Suprapubic skin (tissue), 4 donors: ENCODE results near the gene ZNF24. TPM values are rescaled to one million over a fixed set of nuclear protein-coding genes. Genes with fewer than 3 reads are reported as not detected.

Source experiments
- DNase-seq, 2 donors: peaks; one replicate each; pipeline ENCODE4 v3.0.0-alpha.2; 2019; ENCODE audit warnings: low spot score in 2 of 2
- H3K27ac ChIP-seq: fragments of 200-600 bp; sonication (generic); one replicate; pipeline ENCODE4 v1.5.1; 2019
- H3K27me3 ChIP-seq: fragments of 200-600 bp; sonication (generic); one replicate; pipeline ENCODE4 v1.5.1; 2019
- H3K36me3 ChIP-seq: fragments of 200-600 bp; sonication (generic); one replicate; pipeline ENCODE4 v1.5.1; 2019
- H3K4me1 ChIP-seq: fragments of 200-600 bp; sonication (generic); one replicate; pipeline ENCODE4 v1.5.1; 2019
- H3K4me3 ChIP-seq: fragments of 200-600 bp; sonication (generic); one replicate; pipeline ENCODE4 v1.5.1; 2019; ENCODE audit warnings: mild to moderate bottlenecking
- H3K9me3 ChIP-seq: fragments of 200-600 bp; sonication (generic); one replicate; pipeline ENCODE4 v1.5.1; 2019
- CTCF ChIP-seq, 2 donors: fragments of 200-600 bp in 1 of 2; fragments of 450-650 bp in 1 of 2; sonication (generic) in 1 of 2; IDR thresholded peaks; one replicate each; pipeline ENCODE4 v1.5.1; 2016 to 2019; ENCODE audit warnings: antibody characterized with exemption in 2 of 2, mild to moderate bottlenecking in 1 of 2, moderate library complexity in 1 of 2
- EP300 ChIP-seq: sonication (generic); formaldehyde crosslinking; IDR thresholded peaks from one replicate; pipeline ENCODE4 v1.6.1; 2017; ENCODE audit warnings: antibody characterized with exemption
- POLR2A ChIP-seq, 2 donors: fragments of 450-650 bp; IDR thresholded peaks; one replicate each; pipeline ENCODE4 v1.6.1; 2017; ENCODE audit warnings: antibody characterized with exemption in 2 of 2, mild to moderate bottlenecking in 2 of 2, moderate library complexity in 2 of 2
- POLR2AphosphoS5 ChIP-seq, 3 donors: sonication (generic); formaldehyde crosslinking; IDR thresholded peaks; one replicate each; pipeline ENCODE4 v1.6.1; 2017; ENCODE audit warnings: antibody characterized with exemption in 3 of 3
- WGBS: methylation state at CpG from one replicate; pipeline ENCODE4 v1.1.5; 2018; 5-methylcytosine and 5-hydroxymethylcytosine counted together
- total RNA-seq, 4 donors: library from RNA; depleted of rRNA; stranded (reverse); fragments of >200 nt; gene quantifications; one replicate each; pipeline ENCODE4 v1.1.0, GENCODE V29; 2016

ZNF24 gene
- 10 to 100 TPM; 28.9 to 46.4 (median 37.4) TPM for total RNA-seq

- TF ChIP-seq EP300 (no peak), POLR2AphosphoS5 (IDR thresholded peaks at IDR 0.05) (peak; percentile 75 to 95 (median 79)), POLR2A (IDR thresholded peaks at IDR 0.05) (peak; percentile 74 to 83), CTCF (IDR thresholded peaks at IDR 0.05) (no peak)
- WGBS: 1% methylated on average over 25 of the region's 64 CpGs
- Histone ChIP-seq H3K36me3 (peaks cover 15% of the 10 kb centered on the region), H3K27ac (peak within 1 kb of the TSS; percentile 99), H3K9me3 (no peaks in the 10 kb centered on the region), H3K4me1 (peaks cover 32% of the 10 kb centered on the region), H3K4me3 (peak within 1 kb of the TSS; percentile 88), H3K27me3 (no peaks in the 10 kb centered on the region)
- peak; percentile 98 for DNase-seq
Observed at GRCh38 chr18:35343936-35344735, at the start of gene ZNF24. ZNF24 (minus strand) TSS chr18:35344420; CDS start chr18:35340650, 3,770 bp downstream.

GRCh38 chr18:35393716-35394115, 49.5 kb upstream of the ZNF24 start:
- TF ChIP-seq CTCF (IDR thresholded peaks at IDR 0.05) (no peak), POLR2AphosphoS5 (IDR thresholded peaks at IDR 0.05) (no peak), EP300 (no peak), POLR2A (IDR thresholded peaks at IDR 0.05) (no peak)
- no peak for DNase-seq
- H3K27me3 ChIP-seq: peaks cover under 1% of the 10 kb centered on the region
- no peaks in the 10 kb centered on the region for H3K36me3 ChIP-seq
- H3K4me3 ChIP-seq: no peak overlapping the region
- no peaks in the 10 kb centered on the region for H3K9me3 ChIP-seq
- peaks cover 1% of the 10 kb centered on the region for H3K4me1 ChIP-seq
- H3K27ac ChIP-seq: no peak overlapping the region

GRCh38 chr18:35392375-35392774, 48.2 kb upstream of the ZNF24 start:
- Histone ChIP-seq H3K27me3 (no peaks in the 10 kb centered on the region), H3K36me3 (no peaks in the 10 kb centered on the region), H3K4me1 (peaks cover 2% of the 10 kb centered on the region), H3K9me3 (no peaks in the 10 kb centered on the region), H3K4me3 (no peak overlapping the region), H3K27ac (no peak overlapping the region)
- DNase-seq: no peak
- TF ChIP-seq POLR2AphosphoS5 (IDR thresholded peaks at IDR 0.05): no peak
- no peak for TF ChIP-seq POLR2A (IDR thresholded peaks at IDR 0.05)
- TF ChIP-seq CTCF (IDR thresholded peaks at IDR 0.05): no peak
- TF ChIP-seq EP300: no peak

GRCh38 chr18:35390951-35391700, 46.9 kb upstream of the ZNF24 start:
- Histone ChIP-seq H3K36me3 (no peaks in the 10 kb centered on the region), H3K4me1 (peaks cover 5% of the 10 kb centered on the region), H3K27ac (no peak overlapping the region), H3K27me3 (no peaks in the 10 kb centered on the region), H3K9me3 (no peaks in the 10 kb centered on the region), H3K4me3 (no peak overlapping the region)
- TF ChIP-seq POLR2A (IDR thresholded peaks at IDR 0.05) (no peak), CTCF (IDR thresholded peaks at IDR 0.05) (no peak), POLR2AphosphoS5 (IDR thresholded peaks at IDR 0.05) (no peak), EP300 (no peak)
- DNase-seq: no peak
- WGBS: 70% methylated on average over 3 of the region's 3 CpGs

- DNase-seq: no peak
- Histone ChIP-seq H3K4me3 (no peak overlapping the region), H3K4me1 (peaks cover 5% of the 10 kb centered on the region), H3K27me3 (no peaks in the 10 kb centered on the region), H3K36me3 (no peaks in the 10 kb centered on the region), H3K9me3 (no peaks in the 10 kb centered on the region), H3K27ac (no peak overlapping the region)
- 40% methylated on average over 5 of the region's 5 CpGs for WGBS
- TF ChIP-seq POLR2A (IDR thresholded peaks at IDR 0.05) (no peak), POLR2AphosphoS5 (IDR thresholded peaks at IDR 0.05) (no peak), CTCF (IDR thresholded peaks at IDR 0.05) (no peak), EP300 (no peak)
Observed at GRCh38 chr18:35389095-35389618, 44.9 kb upstream of the ZNF24 start.
